ENCODE results near the gene RNFT2.
A peak's percentile ranks its signal among the peaks of the same experiment; 100 is the strongest.

RNFT2 gene, protein sequence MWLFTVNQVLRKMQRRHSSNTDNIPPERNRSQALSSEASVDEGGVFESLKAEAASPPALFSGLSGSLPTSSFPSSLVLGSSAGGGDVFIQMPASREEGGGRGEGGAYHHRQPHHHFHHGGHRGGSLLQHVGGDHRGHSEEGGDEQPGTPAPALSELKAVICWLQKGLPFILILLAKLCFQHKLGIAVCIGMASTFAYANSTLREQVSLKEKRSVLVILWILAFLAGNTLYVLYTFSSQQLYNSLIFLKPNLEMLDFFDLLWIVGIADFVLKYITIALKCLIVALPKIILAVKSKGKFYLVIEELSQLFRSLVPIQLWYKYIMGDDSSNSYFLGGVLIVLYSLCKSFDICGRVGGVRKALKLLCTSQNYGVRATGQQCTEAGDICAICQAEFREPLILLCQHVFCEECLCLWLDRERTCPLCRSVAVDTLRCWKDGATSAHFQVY

DNA sequence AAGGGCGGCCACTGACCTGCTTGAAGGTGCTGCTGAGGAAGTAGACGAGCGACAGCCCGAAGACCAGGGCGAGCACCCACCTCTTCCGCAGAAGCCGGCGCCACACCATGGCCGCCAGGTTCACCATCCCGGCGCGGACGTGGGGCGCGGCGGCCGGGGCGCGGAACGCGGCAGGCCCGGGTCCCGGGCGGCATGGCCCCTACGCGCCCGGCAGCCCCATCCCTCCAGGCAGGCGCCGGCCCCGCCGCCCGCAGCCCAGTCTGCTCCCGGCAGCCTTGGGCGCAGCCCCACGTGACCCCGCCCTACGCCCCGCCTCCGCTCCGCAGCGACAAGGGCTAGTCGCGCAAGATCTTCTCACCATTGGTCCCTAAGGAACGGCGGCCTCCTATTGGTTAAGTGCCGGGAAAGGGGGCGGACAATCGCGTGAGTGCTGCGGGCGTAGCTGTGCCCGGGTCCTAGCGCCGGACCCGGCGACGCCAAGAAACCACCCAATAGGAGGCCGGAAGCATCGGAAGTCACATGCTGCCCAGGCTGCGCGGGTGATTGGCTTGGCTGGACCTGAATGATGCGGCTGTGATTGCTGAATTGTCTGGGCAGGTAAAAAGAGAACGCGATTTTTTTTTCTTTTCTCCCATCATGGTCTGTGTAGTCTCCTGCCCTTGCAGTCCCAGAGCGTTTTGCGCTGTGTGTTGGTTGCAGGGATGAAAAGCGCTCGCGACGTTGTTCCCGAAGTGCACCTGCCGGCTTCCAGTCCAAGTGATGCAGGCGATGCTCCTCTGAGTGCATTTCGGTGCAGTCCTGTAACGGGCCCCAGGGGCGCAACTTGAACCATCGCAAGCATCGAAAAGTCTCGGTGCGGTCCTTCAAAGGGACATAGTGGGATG is at the start of gene RNFT2, which contains the start of gene SPRING1:
TSS of gene RNFT2 (plus strand) at position 542 of the 884 bp plus-strand sequence. CDS start 2,183 bp downstream, outside the sequence.
TSS of gene SPRING1 (minus strand) at position 296 of the 884 bp plus-strand sequence. CDS start at position 127, 169 bp downstream.
- peak; percentile 99 for DNase-seq

DNA sequence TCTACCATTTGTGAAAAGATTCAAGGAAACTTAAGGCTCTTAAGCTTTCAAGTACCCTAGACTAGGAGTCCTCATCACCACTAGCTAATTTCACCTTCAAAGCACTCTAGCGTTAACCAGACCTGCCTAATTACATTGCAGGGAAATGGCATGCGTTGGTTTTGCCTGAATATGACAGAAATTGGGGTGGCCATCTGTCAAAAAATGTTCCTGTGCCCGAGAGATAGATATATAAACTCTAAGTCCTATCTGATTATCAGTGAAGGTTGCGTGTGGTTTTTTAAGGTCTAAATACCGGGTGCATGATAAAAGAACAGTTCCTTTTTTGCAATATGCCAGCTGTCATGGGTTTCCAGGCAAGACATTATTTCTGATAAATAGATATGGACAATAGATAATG is 48.6 kb upstream of the RNFT2 start:
- DNase-seq = no peak

DNA sequence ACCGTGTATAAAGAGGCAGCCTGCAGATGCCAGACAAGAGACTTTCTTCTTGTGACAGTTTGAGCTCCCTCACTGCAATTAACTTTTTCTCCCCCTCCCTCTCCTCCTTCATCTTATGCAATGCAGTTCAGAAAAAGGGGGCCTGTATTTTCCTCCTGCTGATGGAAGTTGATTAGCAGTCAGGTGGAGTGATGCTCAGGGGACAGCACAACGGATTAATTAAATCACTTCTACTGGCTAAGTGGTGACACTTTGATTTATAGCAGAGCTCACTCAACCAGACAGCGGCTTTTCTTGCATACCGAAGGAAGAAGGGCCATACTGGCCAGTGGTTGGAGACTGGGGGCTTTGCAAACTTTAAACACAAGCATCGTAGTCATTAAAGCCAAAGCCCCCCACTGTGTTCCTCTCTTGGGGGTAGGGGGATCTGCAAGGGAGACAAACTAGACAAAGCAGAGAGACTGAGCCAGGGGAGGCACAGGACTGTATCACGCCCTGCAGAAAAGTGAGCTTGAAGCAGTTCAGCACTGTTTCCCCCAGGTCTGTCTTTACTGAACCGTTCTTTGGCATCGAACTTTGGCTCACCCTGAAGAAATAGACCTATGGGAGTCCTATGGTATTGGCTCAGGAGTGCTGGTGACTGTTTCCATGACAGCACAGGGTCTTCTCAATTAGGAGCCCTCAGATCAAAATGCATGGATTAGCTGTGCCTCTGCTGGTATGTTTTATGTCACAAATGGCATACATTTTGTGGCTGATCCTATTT is 48.0 kb upstream of the RNFT2 start:
- no peak for DNase-seq

DNA sequence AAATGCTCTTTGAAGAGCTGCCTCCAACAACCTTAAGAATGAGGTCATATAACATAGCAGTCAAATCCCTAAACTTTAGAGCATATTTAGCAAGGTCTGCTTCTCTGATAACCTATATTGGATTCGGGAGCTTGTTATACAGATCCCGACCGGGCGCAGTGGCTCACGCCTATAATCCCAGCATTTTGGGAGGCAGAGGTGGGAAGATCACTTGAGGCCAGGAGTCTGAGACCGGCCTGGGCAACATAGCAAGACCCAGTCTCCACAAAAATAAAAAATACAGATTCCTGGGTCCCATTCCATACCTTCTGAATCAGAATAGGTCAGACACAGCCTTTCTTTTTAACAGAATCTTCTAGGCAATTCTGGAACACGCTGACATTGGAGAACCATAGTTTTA is 46.9 kb upstream of the RNFT2 start:
- no peak for DNase-seq

DNA sequence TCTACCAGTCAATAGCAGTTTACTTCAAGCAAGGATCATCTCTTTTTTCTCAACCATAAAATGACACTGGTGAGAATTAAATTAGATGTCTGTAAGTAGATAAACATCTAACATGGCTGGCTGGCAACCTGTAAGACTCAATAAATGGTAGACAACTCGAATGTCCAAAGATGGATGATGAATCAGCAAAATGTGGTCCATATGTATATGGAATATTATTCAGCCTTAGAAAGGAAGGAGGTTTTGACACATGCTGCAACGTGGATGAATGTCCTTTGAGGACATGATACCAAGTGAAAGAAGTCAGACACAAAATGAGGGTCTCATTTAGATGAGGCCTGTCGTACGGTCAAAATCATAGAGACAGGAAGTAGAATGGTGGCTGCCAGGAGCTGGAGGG is 46.5 kb upstream of the RNFT2 start:
- DNase-seq = no peak

DNA sequence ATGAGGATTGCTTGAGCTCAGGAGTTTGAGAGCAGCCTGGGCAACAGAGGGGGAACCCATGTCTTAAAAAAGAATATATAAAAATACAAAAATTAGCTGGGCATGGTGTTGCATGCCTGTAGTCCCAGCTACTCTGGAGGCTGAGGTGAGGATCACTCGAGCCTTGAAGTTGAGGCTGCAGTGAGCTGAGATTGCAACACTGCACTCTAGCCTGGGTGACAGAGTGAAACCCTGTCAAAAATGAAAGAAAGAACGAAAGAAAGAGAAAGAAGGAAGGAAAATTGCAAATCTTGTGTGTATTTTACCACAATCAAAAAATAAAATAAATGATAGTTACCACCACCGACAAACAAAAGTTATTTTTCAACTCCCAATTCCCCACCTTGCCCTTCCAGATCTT is 45.5 kb upstream of the RNFT2 start:
- DNase-seq = no peak

DNA sequence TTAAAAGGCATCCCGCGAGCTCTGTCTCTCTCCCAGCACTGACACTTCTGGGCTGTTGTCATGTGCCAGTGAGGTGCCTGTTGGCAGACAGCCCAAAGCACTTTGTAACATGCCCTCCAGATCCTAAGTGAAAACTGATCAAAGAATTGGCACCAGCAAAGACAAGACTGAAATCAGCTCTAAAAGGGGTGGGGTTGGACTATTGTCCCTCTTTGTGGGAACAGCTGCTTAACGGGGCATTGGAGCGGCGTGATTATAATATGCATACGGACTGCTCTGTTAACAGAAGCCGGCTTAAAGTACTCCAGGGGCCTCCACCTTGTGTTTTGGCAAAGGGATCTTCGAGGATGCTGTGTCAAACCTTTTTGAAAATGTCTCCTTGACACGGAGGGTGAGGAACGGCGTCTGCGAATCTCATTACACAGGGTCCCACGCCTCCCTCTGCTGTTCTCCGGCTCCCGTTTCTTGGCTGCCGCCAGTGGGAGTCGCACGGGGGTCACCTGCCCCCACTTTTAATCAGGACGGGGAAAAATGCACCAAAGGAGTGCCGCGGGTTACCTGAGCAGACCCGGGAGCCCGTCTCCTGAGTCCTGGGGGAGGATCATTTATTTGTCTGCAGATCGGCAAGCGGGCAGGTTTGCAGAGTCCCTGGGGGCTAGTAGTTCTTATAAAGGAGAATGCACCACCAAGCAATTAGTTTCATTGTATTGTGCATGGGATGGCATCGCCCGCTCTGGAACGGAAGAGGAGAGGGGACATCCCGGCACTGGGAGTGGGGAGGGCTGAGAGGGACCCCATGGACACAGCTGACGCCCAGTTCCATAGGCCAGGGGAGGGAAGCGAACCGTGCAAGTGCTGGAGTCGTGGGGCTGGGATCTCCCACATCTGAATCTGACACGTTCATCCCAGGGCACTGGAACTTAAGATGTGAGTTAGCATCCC is 44.6 kb upstream of the RNFT2 start:
- DNase-seq = no peak

DNA sequence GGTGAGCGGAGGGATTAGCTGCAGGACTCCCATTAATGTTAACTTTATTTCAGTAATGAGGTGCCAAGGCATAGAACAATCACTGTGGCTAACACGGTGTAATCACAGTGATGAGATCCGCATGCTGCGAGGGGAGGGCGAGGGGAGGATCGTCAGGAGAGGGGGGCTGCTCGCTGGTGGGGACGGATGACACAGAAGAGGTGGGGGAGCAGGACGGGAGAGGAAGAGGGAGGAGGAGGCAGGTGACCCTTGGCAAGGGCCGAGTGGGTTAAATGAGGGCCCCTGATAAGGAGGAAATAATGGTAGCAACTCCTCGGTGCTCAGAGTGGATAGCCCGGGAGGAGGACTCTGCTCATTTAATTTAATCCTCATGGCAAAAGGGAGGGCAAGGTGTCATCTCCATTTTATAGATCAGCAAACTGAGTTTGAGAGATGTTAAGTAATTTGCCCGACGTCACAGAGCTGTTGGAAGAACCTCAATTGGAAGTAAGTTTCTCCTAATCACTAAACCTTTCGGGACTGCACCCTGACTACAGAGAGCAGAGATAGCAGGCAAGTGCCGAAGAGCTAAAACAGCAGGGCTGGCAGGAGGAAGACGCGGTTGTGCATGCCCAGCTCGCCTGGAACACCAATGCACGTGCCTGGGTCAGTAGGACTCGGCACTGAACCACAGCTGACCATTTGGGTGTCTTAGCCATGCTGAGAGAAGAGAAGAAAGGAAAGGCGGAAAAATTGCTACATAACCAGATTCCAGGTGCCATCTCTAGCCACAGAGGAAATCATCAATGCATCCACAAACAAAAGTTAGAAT is 43.3 kb upstream of the RNFT2 start:
- DNase-seq = no peak

DNA sequence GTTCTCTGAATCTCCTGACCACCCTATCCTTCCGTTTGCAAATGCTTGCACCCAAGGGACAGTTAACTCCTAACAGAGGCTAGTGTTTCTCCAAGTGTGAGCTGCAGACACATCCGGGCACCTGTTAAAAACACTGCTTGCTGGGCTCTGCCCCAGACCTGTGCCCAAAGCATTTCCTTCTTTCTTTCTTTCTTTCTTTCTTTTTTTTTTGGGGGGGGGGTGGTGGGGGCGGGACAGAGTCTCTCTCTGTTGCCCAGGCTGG is 42.7 kb upstream of the RNFT2 start:
- DNase-seq = no peak

DNA sequence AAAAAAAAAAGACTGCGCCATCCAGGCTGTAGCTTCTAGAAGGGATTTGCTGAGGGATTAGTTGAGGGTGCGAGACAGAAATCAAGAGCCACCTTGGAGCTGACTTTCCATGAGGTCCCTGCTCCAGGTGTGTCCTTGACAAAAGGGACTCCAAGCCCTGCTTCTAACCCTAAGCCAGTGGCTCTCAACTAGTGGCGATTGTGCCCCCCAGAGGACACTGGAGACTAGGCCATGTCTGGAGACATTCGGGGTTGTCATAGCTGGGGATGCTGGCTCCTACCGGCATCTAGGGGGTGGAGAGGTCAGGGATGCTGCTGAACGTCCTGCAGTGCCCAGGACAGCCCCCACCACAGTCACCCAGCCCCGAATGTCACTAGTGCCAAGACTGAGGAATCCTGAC is 40.8 kb upstream of the RNFT2 start:
- DNase-seq = no peak

DNA sequence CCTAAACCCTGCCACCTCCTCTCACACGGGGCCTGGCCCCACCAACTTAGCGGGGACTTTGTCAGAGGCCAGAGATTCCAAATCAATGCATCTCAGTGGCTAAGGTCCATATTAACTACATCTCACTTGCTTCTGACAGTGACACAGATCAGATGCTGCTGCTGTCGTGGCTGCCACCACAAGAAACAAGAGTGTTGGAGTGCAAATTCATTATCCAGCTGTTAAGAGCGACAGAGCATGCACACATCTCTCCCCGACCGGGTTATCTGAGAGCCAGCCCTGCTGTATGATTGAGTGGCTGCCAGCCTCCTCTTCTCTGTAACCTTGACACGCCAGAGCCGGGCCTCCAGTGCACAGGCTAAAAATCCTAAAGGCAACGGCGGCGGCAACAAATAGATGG is 40.4 kb upstream of the RNFT2 start:
- DNase-seq = no peak

DNA sequence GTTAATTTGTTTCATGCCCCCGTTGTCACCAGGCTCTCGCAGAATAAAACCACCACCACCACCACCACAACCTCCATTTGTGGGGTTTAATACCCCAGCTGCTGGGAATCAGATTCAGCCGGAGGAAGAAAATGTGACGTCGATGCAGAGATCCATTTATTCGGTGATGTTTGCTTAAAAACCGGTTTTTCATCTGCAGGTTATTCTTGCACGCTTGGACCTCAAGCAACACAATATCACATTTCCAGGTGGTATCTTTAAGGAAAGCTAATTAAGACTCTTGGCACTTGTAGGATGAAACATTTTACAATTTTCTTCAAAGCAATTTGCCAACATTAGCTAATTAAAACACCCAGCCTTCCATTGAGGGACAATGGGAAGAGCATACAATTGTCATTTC is 40.0 kb upstream of the RNFT2 start:
- DNase-seq = no peak

DNA sequence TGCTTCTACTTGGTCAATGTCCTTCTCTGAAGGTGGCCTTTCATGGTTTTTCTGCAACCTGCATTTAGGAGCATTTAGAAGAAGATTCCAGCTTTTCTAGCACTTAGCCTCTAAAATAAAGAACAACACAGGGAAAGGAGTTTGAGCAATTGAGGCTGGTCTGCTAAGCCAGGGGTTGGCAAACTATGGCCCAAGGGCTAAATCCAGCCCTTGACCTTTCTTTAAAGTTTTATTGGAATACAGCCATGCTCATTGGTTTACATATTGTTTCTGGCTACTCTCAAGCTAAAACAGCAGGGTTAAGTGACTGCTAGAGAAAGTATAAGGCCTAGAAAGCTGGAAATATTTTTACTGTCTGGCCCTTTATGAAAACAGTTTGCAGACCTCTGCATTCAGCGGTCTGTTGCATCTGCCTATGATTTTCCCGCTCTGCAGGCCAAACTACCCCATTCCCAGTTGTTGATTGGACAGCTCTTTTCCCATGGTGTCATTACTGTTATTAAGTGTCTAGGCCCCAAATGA is 39.5 kb upstream of the RNFT2 start:
- DNase-seq = no peak

DNA sequence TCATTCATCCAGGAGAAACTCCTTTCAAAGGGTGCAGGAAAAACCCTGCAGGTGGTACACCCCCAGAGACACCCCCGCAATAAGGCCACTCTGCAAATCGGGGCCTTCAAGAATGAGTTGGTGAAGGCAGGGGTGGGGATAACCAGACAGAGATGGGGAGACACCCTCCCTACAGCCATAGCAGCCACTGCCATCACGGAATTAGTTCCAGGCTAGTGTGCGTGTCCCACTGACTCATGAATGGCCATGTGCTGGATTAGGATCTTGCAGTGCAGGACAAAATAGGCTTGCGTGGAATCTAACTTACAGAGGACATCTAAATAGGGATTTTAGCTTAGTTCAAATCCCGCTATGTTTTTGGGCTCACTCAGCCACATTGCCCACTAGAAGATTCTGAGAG is 38.0 kb upstream of the RNFT2 start:
- DNase-seq = no peak

DNA sequence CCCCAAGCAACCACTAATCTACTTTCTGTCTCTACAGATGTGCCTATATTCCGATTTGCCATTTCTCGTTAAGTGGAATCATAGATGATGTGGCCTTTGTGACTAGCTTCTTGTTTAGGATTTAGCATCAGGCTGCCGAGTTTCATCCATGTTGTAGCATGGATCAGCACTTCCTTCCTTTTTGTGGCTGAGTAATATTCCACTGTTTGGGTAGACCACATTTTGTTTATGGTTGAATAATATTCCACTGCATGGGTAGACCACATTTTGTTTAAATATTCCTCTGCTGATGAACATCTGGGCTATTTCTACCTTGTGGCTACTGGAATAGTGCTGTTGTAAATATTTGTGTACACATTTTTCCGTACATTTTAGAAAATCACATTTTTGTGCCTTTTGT is 36.7 kb upstream of the RNFT2 start:
- no peak for DNase-seq

DNA sequence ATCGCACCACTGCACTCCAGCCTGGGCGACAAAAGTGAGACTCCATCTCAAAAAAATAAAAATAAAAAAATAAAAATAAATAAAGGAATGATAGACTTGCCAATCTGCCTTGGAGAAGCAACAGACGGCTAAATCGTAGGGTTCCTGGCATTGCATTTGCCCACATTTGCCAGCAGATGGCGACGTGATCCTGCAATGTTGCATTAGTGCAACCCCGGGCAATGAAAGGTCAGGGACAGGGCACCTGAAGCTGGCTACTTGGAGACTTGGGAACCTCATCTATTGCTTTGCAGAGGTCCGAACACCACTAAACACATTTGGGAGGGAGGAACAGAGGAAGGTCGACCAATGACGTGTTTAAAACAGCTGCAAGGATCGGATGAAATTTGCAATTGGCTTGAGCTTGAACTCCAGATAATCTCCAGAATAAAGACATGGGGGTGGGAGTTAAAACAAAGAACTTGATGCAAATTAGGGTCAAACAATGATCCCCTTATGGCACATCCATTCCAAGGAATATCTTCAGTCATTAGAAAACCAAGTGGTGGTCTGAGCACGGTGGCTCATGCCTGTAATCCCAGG is 34.8 kb upstream of the RNFT2 start:
- peak; percentile 78 for DNase-seq

DNA sequence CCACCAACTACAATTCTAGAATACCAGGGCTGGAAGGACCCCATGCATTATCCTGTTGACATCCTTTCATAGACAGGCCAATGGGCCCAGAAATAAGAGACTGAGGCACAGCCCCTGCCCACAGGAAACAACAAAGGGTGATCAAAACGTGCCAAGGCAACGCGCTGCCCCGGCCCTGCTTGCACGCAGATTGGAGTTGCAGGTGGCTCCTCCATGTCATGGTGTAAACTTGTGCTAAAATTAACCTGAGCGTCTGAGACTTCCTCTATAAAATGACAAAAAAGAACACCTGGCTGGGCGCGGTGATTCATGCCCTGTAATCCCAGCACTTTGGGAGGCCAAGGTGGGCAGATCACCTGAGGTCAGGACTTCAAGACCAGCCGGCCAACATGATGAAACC is 30.4 kb upstream of the RNFT2 start:
- DNase-seq = no peak

DNA sequence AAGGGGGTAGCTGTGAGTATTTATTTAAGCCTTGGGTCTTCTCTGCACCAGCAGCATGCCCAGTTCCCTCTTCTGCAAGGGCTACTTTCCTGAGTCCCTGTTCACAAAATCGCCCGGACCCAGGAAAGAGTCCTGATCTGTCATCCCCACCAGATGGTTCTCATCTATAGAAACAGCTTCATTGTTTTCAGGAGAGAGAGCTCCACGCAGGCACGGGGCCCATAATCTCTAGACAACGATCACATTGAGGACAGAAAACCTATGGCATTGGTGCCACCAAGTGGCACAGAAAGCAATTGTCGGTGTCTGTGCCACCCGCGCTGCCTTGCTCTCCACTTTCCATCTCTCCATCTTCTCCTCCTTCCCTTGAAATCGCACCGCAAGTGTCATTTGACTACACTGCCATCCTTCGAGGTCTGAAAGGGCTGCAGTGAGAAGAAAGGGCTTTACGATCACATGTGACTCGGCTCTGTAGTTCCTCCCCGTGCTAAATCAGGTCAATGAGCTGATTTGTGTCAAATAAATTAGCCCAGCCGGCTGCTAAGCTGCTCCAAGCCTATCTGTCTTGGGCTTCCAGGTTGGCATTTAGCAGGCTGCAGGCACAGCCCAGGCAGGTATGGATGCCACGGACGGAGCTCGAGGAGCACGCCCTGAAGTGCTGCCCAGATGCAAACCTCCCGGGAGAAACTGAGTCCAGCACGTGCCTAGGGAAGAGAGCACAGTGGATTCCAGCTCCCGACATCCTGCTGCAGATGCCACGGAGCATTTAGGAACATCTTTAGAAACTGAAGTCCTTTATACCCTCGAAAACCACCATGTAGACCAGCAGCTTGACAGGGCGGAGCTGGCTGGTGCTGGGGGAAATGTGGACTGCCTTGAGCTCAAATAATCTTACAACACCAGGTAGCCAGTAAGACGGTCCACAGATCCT is 29.0 kb upstream of the RNFT2 start:
- peak; percentile 56 for DNase-seq

DNA sequence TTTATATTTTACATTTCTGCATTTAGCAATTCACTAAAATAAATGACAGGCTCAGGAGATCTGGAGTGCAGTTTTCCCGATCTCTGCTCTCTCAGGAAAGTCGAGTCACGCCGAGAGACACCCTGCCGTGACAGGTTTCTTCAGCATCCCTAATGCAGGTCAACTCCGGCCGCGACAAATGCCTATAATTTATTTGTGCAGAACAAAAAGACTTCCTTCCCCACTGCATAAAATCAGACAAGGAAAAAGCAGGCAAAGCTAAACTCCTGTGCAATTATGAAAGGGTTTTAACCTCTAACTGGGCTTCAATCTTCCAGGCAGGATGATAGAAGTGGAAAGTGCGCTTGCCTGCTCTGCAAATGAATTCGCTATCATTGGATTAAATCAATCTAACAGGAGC is 28.3 kb upstream of the RNFT2 start:
- no peak for DNase-seq
